GM21619 (cell line): ENCODE data around the gene CDIPT.
"Not testable (repeated sequence)": the region's sequence is repeated elsewhere in the genome, so short reads cannot be mapped to it uniquely, and the experiment has no call there.

Experiments
- ATAC-seq: cut with Tn5 transposase; IDR thresholded peaks from one replicate; pipeline ENCODE4 v1.9.1; 2021; ENCODE audit not compliant: unreplicated experiment

Gene CDIPT

GRCh38 chr16:29833219-29833618 lies 29.8 kb downstream of the CDIPT start:
- ATAC-seq, result not testable (repeated sequence)

- no peak for ATAC-seq
Measured at GRCh38 chr16:29831490-29831889, 31.5 kb downstream of the CDIPT start.

- no peak for ATAC-seq
Measured at GRCh38 chr16:29830774-29831173, 32.3 kb downstream of the CDIPT start.

- no peak for ATAC-seq
Measured at GRCh38 chr16:29826342-29826695, 36.7 kb downstream of the CDIPT start.

GRCh38 chr16:29825145-29826044 lies 37.6 kb downstream of the CDIPT start:
- no peak for ATAC-seq

- no peak for ATAC-seq
Measured at GRCh38 chr16:29824589-29825144, 38.4 kb downstream of the CDIPT start.

GRCh38 chr16:29821643-29822115 lies 41.3 kb downstream of the CDIPT start:
- no peak for ATAC-seq

- peak; percentile 41 for ATAC-seq
Measured at GRCh38 chr16:29820730-29821642, 42.0 kb downstream of the CDIPT start.

GRCh38 chr16:29820271-29820701 lies 42.7 kb downstream of the CDIPT start, which contains the start of gene MVP:
MVP (plus strand) TSS chr16:29820462; CDS start chr16:29830550, 10,088 bp downstream.
- no peak for ATAC-seq

GRCh38 chr16:29819506-29819905 lies 43.5 kb downstream of the CDIPT start:
- ATAC-seq, result no peak

- ATAC-seq, result no peak
Measured at GRCh38 chr16:29818082-29818481, 44.9 kb downstream of the CDIPT start.

- ATAC-seq, result peak; percentile 19
Measured at GRCh38 chr16:29816694-29817441, 46.2 kb downstream of the CDIPT start.

- ATAC-seq, result peak; percentile 51
Measured at GRCh38 chr16:29815793-29816693, 47.0 kb downstream of the CDIPT start, which contains the start of gene PAGR1. PAGR1 (plus strand) TSS chr16:29816152; CDS start chr16:29816526, 374 bp downstream.

- ATAC-seq, result no peak
Measured at GRCh38 chr16:29815032-29815721, 47.8 kb downstream of the CDIPT start.

GRCh38 chr16:29814592-29814991 lies 48.4 kb downstream of the CDIPT start:
- no peak for ATAC-seq

- no peak for ATAC-seq
Measured at GRCh38 chr16:29813644-29814562, 49.1 kb downstream of the CDIPT start.

GRCh38 chr16:29812754-29813643 lies 50.0 kb downstream of the CDIPT start:
- no peak for ATAC-seq
